ENCODE results near the gene ZNF319. TPM values are rescaled to one million over a fixed set of nuclear protein-coding genes. Genes with fewer than 3 reads are reported as not detected.

The ZNF319 gene
- total RNA-seq, 2 experiments from 2014 or later: 4.7 to 12.7 TPM

DNA sequence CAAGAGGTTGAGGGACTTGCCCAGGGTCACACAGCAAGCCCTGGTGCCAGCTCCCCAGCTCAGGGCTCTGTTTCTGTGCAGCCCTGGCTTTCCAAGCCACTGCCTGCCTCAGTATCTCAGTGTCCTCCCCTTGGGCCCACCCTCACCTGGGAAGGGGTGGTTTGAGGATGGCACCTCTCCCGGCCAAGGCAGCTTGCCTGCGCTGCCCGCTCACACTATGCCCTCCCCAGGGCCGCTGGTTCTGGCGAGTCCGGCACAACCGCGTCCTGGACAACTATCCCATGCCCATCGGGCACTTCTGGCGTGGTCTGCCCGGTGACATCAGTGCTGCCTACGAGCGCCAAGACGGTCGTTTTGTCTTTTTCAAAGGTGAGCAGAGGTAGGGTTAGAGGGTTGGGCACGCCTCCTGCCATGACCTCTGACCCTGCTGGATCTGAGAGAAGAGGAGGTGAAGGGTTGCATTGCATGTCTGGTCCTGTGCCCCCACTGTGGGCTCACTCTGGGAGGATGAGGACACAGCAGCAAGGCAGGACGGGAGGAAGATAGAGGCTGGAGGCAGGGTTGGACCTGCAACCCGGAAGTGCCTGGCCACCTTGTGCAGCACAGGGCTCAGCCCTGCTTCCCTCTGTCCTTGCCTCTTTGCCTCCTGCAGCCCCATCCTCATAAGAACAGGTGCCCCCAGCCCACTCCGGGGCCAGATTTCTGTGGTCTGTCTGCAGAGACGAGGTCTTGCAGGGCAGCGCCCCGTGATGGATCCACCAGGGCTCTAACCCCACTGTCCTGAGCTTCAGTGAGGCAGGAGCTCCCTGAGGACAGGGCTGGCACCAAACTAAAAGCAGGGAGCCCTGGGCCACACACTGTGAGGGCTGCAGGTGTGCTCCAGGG lies 41.8 kb upstream of the ZNF319 start:
- no peaks in the 10 kb centered on the region for H3K36me3 ChIP-seq (ENCODE audit: insufficient read depth, low read length)
- intact Hi-C loops (cut with micrococcal nuclease; ENCODE audit: unreplicated experiment): no loop called here
- no peak for DNase-seq (ENCODE audit: low spot score)
- no peaks in the 10 kb centered on the region for H3K79me2 ChIP-seq (ENCODE audit: insufficient read depth, low read depth, low read length)
- TF ChIP-seq EZH2phosphoT487 (IDR thresholded peaks at IDR 0.05; ENCODE audit: borderline replicate concordance, low read depth, low read length): no peak
- TF ChIP-seq, protein P1, sequence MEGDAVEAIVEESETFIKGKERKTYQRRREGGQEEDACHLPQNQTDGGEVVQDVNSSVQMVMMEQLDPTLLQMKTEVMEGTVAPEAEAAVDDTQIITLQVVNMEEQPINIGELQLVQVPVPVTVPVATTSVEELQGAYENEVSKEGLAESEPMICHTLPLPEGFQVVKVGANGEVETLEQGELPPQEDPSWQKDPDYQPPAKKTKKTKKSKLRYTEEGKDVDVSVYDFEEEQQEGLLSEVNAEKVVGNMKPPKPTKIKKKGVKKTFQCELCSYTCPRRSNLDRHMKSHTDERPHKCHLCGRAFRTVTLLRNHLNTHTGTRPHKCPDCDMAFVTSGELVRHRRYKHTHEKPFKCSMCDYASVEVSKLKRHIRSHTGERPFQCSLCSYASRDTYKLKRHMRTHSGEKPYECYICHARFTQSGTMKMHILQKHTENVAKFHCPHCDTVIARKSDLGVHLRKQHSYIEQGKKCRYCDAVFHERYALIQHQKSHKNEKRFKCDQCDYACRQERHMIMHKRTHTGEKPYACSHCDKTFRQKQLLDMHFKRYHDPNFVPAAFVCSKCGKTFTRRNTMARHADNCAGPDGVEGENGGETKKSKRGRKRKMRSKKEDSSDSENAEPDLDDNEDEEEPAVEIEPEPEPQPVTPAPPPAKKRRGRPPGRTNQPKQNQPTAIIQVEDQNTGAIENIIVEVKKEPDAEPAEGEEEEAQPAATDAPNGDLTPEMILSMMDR (conservative IDR thresholded peaks at IDR 0.05; ENCODE audit: low read length): no peak
- H3K4me2 ChIP-seq (ENCODE audit: low read length): no peak overlapping the region
- H4K20me1 ChIP-seq (ENCODE audit: insufficient read depth, low read length): no peaks in the 10 kb centered on the region
- no peak overlapping the region for H3K27ac ChIP-seq (ENCODE audit: low read depth, low read length, poor library complexity, severe bottlenecking)
- H3K9me2 ChIP-seq (ENCODE audit: insufficient read depth, low read length): no peaks in the 10 kb centered on the region
- H2AFZ ChIP-seq (ENCODE audit: low read length): 0 out of 2 replicates have a peak overlapping the region, but pooled peaks have one; percentile 16
- BruUV-seq (replicated peaks): no TSS peak
- ChIA-PET POLR2A (interaction anchor here (0.6 kb wide), 1 partner anchor 11 kb away, joined by 3 read pairs; no protein-coding TSS in a partner anchor), CTCF (ENCODE audit: unreplicated experiment) (no interaction called here)
- H3K4me1 ChIP-seq (ENCODE audit: insufficient read depth, low read length, poor library complexity, severe bottlenecking): no peaks in the 10 kb centered on the region
- H3K4me3 ChIP-seq (ENCODE audit: low read depth, low read length, poor library complexity, severe bottlenecking): no peak overlapping the region
- no peaks in the 10 kb centered on the region for H3K9me3 ChIP-seq (ENCODE audit: low read length)

DNA sequence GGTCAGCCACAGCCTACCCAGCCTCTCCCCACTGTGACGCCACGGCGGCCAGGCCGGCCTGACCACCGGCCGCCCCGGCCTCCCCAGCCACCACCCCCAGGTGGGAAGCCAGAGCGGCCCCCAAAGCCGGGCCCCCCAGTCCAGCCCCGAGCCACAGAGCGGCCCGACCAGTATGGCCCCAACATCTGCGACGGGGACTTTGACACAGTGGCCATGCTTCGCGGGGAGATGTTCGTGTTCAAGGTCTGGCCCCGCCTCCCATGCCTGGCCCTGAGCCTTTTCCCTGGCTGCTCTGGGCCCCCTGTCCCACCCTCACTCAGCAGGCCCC lies 41.1 kb upstream of the ZNF319 start:
- Histone ChIP-seq H3K9me2 (ENCODE audit: insufficient read depth, low read length) (no peaks in the 10 kb centered on the region), H3K4me3 (ENCODE audit: low read depth, low read length, poor library complexity, severe bottlenecking) (no peak overlapping the region), H4K20me1 (ENCODE audit: insufficient read depth, low read length) (no peaks in the 10 kb centered on the region), H3K36me3 (ENCODE audit: insufficient read depth, low read length) (no peaks in the 10 kb centered on the region), H3K79me2 (ENCODE audit: insufficient read depth, low read depth, low read length) (no peaks in the 10 kb centered on the region), H3K4me2 (ENCODE audit: low read length) (no peak overlapping the region), H2AFZ (ENCODE audit: low read length) (no peak overlapping the region), H3K9me3 (ENCODE audit: low read length) (no peaks in the 10 kb centered on the region), H3K27ac (ENCODE audit: low read depth, low read length, poor library complexity, severe bottlenecking) (no peak overlapping the region), H3K4me1 (ENCODE audit: insufficient read depth, low read length, poor library complexity, severe bottlenecking) (no peaks in the 10 kb centered on the region)
- POLR2A ChIA-PET: no interaction called here
- no peak for TF ChIP-seq EZH2phosphoT487 (IDR thresholded peaks at IDR 0.05; ENCODE audit: borderline replicate concordance, low read depth, low read length)
- TF ChIP-seq, protein P1 (conservative IDR thresholded peaks at IDR 0.05; ENCODE audit: low read length): no peak
- CTCF ChIA-PET (ENCODE audit: unreplicated experiment): no interaction called here
- intact Hi-C loops (cut with micrococcal nuclease; ENCODE audit: unreplicated experiment): no loop called here
- BruUV-seq (replicated peaks): no TSS peak
- no peak for DNase-seq (ENCODE audit: low spot score)

DNA sequence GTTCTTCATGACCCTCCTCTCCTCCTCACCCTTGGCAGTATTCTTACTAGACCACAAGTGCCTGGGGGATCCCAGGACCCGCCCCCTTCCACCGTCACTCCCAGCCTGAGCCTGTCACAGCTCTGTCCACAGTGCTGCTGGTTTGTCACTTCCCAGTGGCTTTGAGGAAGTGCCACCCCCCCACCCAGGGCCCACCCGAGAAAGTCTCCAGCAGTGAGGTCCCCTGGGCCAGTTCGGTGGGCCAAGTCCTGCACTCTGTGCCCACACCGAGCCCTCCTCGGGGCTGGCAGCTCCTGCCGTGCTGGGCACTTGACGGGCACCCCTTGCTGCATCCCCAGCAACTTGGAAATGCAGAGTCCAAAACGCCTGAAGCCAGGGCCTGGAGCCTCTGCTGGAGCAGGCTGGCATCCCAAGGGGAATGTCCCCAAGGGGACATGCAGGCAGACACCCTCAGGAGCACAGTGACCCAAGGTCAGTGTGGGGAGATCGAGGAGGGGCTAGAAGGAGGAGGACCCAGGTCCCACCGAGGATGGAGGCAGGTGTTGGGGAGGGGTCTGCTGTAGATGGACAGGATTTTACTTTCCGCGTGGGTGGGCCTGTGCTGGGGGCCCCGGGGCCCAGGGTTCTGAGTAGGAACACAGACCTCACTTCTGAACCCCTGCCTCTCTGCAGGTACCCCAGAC lies 40.6 kb upstream of the ZNF319 start:
- ChIA-PET POLR2A (no interaction called here), CTCF (ENCODE audit: unreplicated experiment) (no interaction called here)
- Histone ChIP-seq H3K4me2 (ENCODE audit: low read length) (no peak overlapping the region), H3K36me3 (ENCODE audit: insufficient read depth, low read length) (no peaks in the 10 kb centered on the region), H3K9me2 (ENCODE audit: insufficient read depth, low read length) (no peaks in the 10 kb centered on the region), H3K9me3 (ENCODE audit: low read length) (no peaks in the 10 kb centered on the region), H2AFZ (ENCODE audit: low read length) (no peak overlapping the region), H4K20me1 (ENCODE audit: insufficient read depth, low read length) (no peaks in the 10 kb centered on the region), H3K27ac (ENCODE audit: low read depth, low read length, poor library complexity, severe bottlenecking) (no peak overlapping the region), H3K4me1 (ENCODE audit: insufficient read depth, low read length, poor library complexity, severe bottlenecking) (peaks cover 4% of the 10 kb centered on the region), H3K79me2 (ENCODE audit: insufficient read depth, low read depth, low read length) (no peaks in the 10 kb centered on the region), H3K4me3 (ENCODE audit: low read depth, low read length, poor library complexity, severe bottlenecking) (no peak overlapping the region)
- intact Hi-C loops (cut with micrococcal nuclease; ENCODE audit: unreplicated experiment): no loop called here
- no TSS peak for BruUV-seq (replicated peaks)
- TF ChIP-seq, protein P1 (conservative IDR thresholded peaks at IDR 0.05; ENCODE audit: low read length): no peak
- TF ChIP-seq EZH2phosphoT487 (IDR thresholded peaks at IDR 0.05; ENCODE audit: borderline replicate concordance, low read depth, low read length): no peak
- DNase-seq (ENCODE audit: low spot score): no peak

Data from OCI-LY7 (cell line).